ENCODE results near the gene PRKCE.

The PRKCE gene

GRCh38 chr2:46231721-46232120 is 580.2 kb downstream of the PRKCE start:
- no peak for DNase-seq (ENCODE audit: low read depth in 2 of 3, low spot score in 2 of 3)

- no peak for DNase-seq (ENCODE audit: low read depth in 2 of 3, low spot score in 2 of 3)
Observed at GRCh38 chr2:46232860-46233259, 581.4 kb downstream of the PRKCE start.

DNA sequence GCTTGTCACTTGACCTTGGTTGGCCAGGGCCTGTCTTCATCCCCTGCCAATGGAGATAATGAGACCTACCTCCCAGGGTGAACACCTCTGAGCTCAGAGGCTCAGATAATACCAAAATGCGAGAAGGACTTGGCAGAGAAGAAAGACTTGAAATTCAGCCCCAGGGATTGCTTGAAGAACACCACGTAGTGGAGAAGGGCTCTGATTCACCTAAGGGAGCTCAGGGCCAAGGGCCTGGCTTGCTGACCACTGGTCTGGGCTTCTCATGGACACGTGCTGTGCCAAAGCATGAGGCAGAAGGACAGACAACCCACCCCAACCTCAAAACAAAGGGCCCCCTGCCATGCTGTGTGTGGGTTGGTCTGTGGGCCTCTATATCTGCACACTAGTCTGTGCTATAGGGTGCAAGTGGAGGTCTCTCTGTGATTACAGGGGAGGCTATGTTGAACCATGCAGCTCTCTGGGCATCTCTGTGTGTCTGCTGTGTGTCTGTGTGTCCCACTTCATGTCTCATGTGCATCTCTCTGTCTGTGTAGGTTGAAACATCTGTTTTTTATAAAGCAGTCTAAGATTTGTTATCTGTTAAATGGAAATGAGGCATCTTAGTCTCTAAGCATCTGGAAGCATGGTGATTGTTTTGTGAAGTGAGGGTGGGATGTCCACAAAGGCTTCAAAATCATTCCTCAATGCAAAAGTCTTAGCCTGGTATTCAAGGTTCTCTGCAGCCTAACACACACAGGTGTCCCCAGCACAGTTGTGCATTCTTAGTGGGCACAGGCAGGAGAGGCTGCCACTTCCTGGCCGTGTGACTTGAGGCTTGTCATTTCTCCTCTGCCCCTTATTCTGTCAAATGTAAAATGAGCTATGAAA is 584.8 kb downstream of the PRKCE start:
- no peak for DNase-seq (ENCODE audit: low read depth in 2 of 3, low spot score in 2 of 3)

DNA sequence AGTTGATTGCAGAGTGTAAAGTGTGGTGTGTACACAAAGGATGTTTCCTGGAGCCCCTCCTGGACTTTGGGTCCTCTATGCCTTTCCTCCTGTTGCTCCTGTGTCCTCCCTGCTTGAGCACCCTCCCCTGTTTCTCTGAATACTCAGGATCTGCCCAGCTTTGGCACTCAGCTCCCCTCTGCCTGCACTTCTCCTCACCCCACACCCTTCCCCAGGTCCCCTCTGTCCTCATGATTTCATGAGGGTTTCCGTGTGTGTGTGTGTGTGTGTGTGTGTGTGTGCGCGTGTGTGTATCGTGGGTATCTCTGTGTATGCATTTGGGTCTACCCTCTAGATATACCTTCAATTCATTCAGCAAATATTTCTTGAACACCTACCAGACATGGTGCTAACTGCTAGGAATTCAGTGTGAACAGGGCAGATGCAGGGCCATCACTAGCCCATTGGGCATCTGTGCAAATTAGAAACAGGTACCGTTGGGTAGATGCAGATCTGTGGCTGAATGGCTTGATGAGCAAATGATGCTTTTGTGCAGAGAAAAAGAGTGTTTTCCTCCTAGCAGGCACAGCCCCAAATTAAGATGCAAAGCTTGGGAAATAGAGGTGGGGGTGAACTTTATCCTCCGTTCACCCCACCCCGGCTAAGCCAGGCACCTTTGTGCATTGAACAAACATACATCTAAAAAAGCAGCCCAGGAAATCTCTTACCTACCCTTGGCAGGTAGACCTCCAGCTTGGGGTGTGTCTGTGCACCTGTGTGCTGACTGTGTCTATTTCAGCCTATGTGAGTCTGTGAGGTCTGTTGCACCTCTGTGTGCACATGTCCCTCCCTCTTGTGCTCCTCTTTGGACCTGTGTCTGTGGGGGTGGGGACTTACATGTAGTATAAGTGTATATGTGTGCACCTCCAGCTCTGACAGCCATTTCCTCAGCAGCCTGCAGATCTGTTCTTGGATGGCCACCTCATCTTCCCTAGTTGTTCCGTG is 585.7 kb downstream of the PRKCE start:
- no peak for DNase-seq (ENCODE audit: low read depth in 2 of 3, low spot score in 2 of 3)
